Effector memory CD8-positive, alpha-beta T cell (primary cell): ENCODE results near the gene IL11RA.
A peak's percentile ranks its signal among the peaks of the same experiment; 100 is the strongest.

ENCODE experiments used
- ATAC-seq: fragments of 150-1000 bp; cut with Tn5 transposase; replicated peaks from 2 replicates; pipeline ENCODE4 v1.10.0; 2021; ENCODE audit warnings: mild to moderate bottlenecking, moderate library complexity
- DNase-seq, 3 experiments: peaks; one replicate each; pipeline ENCODE4 v3.0.0; 2021
- H3K27ac Mint-ChIP-seq, 2 donors: one replicate each; pipeline ENCODE4 v1.8.0; 2022; ENCODE audit warnings: mild to moderate bottlenecking in 2 of 2, mixed read lengths in 2 of 2, moderate library complexity in 2 of 2
- H3K27me3 Mint-ChIP-seq, 2 donors: one replicate each; pipeline ENCODE4 v1.8.0; 2022; ENCODE audit warnings: mixed read lengths in 2 of 2
- H3K36me3 Mint-ChIP-seq: one replicate; pipeline ENCODE4 v1.8.0; 2022; ENCODE audit warnings: mild to moderate bottlenecking, moderate library complexity, mixed read lengths; ENCODE audit not compliant: insufficient read depth
- H3K4me1 Mint-ChIP-seq, 2 donors: one replicate each; pipeline ENCODE4 v1.8.0; 2022; ENCODE audit warnings: low read depth in 2 of 2, mixed read lengths in 2 of 2
- H3K4me3 Mint-ChIP-seq, 2 donors: one replicate each; pipeline ENCODE4 v1.8.0; 2022; ENCODE audit warnings: mild to moderate bottlenecking in 2 of 2, mixed read lengths in 2 of 2, moderate library complexity in 2 of 2
- H3K9me3 Mint-ChIP-seq, 2 donors: one replicate each; pipeline ENCODE4 v1.8.0; 2022; ENCODE audit warnings: mixed read lengths in 2 of 2

IL11RA gene

DNA sequence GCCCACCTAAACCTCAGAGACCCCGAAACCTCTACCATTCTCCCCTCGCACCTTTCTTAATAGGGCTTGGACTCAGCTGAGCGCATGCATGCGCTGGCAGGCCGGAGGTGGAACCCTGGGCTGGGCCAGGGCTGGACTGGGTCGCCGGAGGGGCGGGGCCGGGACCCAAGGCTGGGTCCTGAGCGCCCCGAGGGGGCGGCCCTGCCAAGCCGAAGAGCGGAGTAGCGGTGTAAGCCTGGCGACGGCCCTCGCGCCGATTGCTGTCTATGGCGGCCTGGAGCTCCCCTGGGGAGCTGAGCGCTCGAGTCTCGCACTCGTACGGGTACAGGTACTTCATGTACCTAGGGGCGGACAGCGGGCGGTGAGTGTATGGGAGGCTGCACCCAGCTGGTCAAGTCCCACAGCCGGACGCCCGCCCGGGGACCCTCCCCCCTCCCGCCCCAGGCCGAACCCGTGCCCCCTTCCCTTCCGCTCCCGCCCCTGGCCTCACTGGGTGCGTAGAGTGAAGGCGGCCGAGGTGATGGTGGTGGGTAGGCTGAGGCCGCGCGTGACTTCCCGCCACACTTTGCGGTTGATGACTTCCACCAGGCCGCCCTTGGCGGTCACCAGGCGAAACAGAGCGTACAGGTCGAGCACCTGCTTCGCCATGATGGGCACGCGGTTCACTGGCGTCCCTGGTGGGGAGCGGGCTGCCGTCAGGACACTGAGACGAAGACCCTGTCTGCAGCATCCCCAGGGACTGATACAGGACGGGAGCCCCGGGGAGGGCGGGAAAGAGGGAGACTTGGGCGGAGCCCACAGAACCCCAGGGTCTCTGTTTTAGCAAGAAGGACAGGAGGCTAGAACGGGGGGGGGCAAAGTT lies 28.4 kb upstream of the IL11RA start:
- H3K27me3 Mint-ChIP-seq: peaks cover 56 to 74% of the 10 kb centered on the region in 2 donors
- H3K27ac Mint-ChIP-seq: no peak overlapping the region
- no peak overlapping the region for H3K4me3 Mint-ChIP-seq
- no peaks in the 10 kb centered on the region for H3K9me3 Mint-ChIP-seq
- H3K36me3 Mint-ChIP-seq: peaks cover 13% of the 10 kb centered on the region
- DNase-seq: no peak
- H3K4me1 Mint-ChIP-seq: peaks cover 28 to 30% of the 10 kb centered on the region in 2 donors
- ATAC-seq: no peak

DNA sequence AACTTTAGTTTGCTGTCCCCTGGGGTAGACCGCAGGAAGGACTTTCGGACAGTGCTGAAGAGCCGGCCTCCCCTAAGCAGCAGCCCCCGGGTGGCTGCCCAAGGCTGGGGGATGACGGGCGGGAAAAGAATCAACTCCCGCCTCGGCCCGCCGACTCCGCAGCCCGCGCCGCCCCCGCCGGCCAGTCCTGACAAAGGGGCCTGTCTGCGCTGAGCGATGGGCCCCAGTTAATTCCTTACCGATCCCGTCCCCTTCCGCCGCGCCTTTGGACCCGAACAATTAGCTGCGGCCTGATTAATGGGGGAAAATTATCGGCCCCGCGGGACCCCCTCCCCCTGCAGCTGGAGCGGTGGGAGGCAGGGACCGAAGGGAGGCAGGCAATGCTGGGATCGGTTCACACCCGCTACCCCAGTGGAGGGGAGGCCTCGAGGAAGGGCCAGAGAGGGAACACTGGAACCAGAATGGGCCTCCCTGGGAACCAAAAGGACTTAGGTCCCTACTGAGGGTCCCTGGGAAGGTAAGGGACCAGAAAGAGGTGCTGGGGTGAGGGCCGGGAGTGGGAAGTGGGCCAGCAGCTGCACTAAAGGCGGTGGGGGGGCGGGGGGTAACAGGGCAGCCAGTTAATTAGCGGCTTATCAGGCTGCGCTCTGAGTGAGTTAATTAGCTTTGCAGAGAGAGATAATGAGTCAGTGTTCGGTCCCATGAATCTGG lies 27.4 kb upstream of the IL11RA start:
- no peak overlapping the region for H3K27ac Mint-ChIP-seq
- peaks cover 28 to 29% of the 10 kb centered on the region in 2 donors for H3K4me1 Mint-ChIP-seq
- peaks cover 15% of the 10 kb centered on the region for H3K36me3 Mint-ChIP-seq
- H3K4me3 Mint-ChIP-seq: no peak overlapping the region
- DNase-seq (no peak), ATAC-seq (no peak)
- H3K27me3 Mint-ChIP-seq: peaks cover 65 to 84% of the 10 kb centered on the region in 2 donors
- H3K9me3 Mint-ChIP-seq: no peaks in the 10 kb centered on the region

DNA sequence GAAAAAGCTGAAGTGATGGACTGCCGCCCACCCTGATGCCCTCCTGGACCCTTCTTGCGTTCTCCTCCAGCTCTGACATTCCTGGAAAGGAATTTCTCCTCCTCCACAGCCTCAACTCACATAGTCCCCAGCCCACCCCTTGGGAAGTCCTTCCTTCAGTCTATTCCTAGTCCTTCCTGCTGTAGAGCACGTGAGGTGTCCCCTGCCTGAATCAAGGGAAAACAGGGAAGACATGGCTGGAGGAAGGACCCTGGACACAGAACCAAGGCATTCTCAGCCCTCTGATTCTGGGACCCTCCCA lies 26.8 kb upstream of the IL11RA start:
- Mint-ChIP-seq H3K4me3 (no peak overlapping the region), H3K36me3 (peaks cover 12% of the 10 kb centered on the region), H3K27me3 (peaks cover 70 to 89% of the 10 kb centered on the region in 2 donors), H3K27ac (no peak overlapping the region), H3K4me1 (peaks cover 24 to 26% of the 10 kb centered on the region in 2 donors), H3K9me3 (no peaks in the 10 kb centered on the region)
- DNase-seq (no peak), ATAC-seq (no peak)

DNA sequence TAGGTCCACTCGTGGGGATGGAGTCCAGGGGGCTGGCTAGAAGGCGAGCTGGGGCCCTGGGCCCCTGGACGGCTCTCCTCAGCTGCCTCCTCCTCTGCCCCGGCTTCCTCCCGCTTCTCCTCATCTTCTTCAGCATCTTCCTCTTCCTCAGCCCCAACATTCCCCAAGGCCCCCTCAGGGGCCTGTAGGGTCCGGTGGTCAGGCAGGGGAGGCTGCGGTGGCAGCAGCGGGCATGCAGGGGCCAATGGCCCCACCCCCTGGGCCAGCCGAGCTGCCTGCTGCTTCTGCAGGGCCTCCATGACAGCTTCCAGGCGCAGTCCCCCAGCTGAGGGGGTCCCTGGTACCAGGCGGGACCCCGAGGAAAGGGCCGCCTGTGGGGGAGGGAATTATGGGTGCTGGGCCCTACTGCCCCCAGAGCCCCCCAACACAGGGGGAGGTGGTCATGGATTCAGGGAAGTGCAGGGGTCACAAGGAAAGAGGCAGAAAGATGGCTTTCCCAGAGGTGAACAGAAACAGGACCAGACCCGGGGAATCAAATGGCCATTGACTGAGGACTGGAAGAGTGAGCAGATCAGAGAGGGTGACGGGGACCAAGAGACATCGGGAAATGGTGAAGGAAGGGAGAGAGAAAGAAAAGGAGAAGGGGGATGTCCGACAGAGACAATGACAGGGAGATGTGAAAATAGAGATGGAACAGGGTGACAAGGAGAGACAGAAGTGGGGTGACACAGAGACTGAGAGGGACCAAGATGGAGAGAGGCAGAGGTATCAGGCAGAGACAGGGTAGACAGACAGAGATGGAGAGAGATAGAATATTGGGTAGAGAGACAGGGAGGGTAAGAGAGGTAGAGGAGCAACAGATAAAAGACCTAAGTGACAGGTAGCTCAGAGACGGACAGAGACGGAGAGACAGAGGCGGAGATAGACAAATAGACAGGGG lies 24.0 kb upstream of the IL11RA start:
- peaks cover 62 to 78% of the 10 kb centered on the region in 2 donors for H3K27me3 Mint-ChIP-seq
- H3K36me3 Mint-ChIP-seq: peaks cover 8% of the 10 kb centered on the region
- DNase-seq (no peak), ATAC-seq (no peak)
- peaks cover 16 to 25% of the 10 kb centered on the region in 2 donors for H3K4me1 Mint-ChIP-seq
- H3K4me3 Mint-ChIP-seq: peak overlapping the region; percentile 68 to 78
- no peaks in the 10 kb centered on the region for H3K9me3 Mint-ChIP-seq
- peak overlapping the region in 1 of 2 donors; percentile 20 for H3K27ac Mint-ChIP-seq

DNA sequence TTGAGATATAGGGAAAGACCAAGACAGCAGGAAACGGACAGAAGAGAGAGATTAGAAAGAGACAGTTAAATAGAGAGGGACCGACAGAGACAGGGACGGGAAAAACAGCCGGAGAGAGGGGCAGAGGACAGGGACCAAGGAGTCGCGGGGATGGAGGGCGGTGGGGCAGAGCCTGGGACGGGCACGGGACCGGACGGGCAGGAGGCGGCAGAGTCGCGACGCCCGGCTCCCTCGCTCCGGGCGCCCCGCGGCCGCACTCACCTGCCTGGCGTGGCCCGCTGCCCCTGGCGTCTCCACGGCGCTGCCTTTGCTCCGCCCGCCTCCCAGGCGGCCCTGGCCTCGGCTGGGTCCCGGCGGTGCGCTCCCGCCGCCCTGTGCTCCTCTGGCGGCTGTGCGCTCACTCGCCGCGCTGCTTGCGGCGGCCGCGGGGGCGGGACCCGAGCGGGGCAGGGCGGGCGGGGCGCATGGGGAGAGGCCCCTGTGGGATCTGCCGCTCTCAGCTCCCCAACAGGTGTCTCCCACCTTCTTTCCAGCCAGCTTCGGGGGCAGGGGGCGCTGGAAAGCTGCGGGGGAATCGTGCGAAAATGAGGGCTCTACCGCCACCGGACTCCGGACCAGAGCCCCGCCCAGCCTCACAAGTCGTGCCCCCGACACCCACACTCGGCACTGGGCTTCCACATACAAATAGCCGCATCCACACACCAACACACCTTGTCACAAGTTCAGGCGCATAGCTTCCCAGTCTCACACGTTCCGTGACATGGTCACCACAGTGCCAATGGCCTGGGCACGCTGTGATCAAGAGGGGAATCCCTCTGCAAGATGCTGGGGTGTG lies 23.1 kb upstream of the IL11RA start, which contains the start of gene ARID3C:
Gene ARID3C, minus strand, starts transcription at position 411 of the 835 bp plus-strand sequence. CDS start 1,052 bp downstream, outside the sequence.
- DNase-seq (peak in 2 of 3 experiments; percentile 23 to 39), ATAC-seq (peak; percentile 87)
- Mint-ChIP-seq H3K9me3 (no peaks in the 10 kb centered on the region), H3K4me1 (peaks cover 18 to 20% of the 10 kb centered on the region in 2 donors), H3K27me3 (peaks cover 54 to 69% of the 10 kb centered on the region in 2 donors), H3K27ac (peak within 1 kb of the TSS; percentile 20 to 27), H3K36me3 (peaks cover 3% of the 10 kb centered on the region), H3K4me3 (peak within 1 kb of the TSS; percentile 76 to 88)

DNA sequence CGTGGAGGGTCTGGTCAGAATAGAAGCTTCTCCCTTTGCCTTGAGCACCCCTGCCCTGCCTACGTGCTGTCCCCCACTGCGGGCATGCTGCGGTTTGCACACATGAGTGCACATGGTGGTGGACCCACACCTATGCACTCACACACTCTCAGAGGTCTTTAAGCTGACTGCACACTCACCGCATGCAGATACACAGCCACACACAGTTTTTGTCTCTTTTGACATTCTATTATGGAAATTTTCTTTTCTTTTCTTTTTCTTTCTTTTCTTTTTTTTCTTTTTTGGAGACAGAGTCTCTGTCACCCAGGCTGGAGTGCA lies 22.5 kb upstream of the IL11RA start:
- ATAC-seq (no peak), DNase-seq (no peak)
- Mint-ChIP-seq H3K27me3 (peaks cover 52 to 64% of the 10 kb centered on the region in 2 donors), H3K4me3 (peak overlapping the region; percentile 76 to 88), H3K4me1 (peaks cover 18 to 20% of the 10 kb centered on the region in 2 donors), H3K36me3 (peaks cover 3% of the 10 kb centered on the region), H3K9me3 (no peaks in the 10 kb centered on the region), H3K27ac (peak overlapping the region; percentile 20 to 27)

DNA sequence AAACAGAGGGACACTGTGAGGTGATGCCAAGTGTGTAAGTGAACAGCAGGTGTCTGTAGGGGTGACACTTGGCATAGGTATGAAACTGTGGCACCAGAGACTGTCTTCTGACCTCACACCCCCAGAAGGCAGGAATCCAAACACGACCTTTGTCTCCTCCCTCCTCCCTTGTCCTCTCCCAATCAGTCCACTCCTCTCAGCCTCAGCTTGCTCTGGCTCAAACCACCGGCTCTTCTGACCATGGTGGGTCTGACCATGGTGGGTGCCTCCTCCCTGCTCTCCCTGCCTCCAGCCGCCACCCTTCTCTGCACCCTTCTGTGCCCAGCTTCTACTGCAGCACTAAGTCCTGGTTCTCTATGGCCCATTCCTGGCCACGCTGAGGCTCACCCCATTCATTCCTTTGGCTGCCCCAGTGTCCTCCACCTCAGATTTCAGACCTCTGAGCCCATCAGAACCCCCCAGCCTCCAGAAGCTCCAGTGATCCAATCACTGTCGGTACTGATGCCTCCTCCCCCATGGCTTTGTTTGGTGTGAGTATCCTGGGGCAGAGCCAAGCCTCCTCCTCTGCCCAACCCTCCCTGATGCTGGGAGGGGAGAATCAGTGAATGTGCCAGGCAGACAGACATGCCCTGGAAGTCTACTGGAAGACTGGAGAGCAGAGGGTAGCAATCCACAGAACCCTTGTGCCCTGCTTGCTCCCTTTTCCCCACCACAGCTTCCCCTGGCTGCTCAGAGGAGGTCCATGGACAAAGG lies 21.4 kb upstream of the IL11RA start:
- DNase-seq (no peak), ATAC-seq (no peak)
- H3K27me3 Mint-ChIP-seq: peaks cover 51 to 54% of the 10 kb centered on the region in 2 donors
- no peak overlapping the region for H3K27ac Mint-ChIP-seq
- peak overlapping the region; percentile 76 to 88 for H3K4me3 Mint-ChIP-seq
- H3K9me3 Mint-ChIP-seq: no peaks in the 10 kb centered on the region
- H3K36me3 Mint-ChIP-seq: peaks cover 9% of the 10 kb centered on the region
- peaks cover 22 to 23% of the 10 kb centered on the region in 2 donors for H3K4me1 Mint-ChIP-seq

DNA sequence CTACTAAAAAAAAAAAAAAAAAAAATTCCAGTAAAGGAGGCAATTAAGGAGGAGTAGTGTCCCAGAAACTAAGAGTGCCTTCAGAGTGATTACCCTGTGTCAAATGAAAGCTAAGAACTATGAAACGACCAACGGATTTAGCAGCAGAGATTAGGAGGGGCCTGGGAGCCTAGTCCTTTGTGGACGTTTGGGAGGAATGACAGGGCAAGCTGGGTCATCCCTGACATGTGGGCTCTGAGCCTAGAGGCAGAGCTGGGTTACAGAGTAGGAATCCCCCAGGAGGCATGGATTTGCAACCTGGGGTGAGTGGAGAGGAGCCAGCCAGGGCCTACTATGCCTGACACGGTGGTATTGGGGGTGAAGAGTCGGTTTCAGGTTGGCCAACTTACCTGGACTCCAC lies 18.8 kb upstream of the IL11RA start:
- Mint-ChIP-seq H3K4me1 (peaks cover 36 to 38% of the 10 kb centered on the region in 2 donors), H3K9me3 (no peaks in the 10 kb centered on the region), H3K27ac (no peak overlapping the region), H3K4me3 (no peak overlapping the region), H3K36me3 (peaks cover 13% of the 10 kb centered on the region), H3K27me3 (peaks cover 25 to 28% of the 10 kb centered on the region in 2 donors)
- ATAC-seq (no peak), DNase-seq (no peak)

DNA sequence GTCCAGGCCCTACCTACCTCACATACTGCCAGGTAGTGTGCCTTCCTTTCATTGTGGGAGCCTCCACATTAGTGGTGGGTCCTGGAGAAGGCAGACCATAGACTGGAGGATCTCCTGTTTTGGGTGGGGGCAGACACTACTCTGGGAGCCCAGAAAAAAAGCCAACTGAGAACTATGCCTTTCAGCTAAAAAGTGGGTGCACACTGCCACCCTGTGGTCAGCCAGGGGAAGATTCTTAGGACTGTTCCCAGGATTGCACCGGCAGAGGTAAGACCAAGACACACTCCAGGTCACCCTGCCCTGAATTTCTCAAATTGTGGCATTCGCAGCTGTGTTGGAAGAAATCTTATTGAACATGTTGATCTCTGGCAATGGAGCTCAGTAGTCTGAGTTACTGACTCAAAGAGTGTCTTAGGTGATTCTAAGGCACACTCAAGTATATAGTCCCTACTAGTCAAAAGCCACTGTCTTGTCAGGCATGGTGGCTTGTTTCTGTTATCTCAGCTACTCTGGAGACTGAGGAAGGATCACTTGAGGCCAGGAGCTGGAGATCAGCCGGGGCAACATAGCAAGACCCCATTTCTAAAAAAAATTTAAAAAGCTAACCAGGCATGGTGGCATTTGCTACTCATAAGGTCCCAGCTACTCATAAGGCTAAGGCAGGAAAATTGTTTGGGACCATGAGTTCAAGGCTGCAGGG lies 18.0 kb upstream of the IL11RA start:
- ATAC-seq (peak; percentile 23), DNase-seq (peak; percentile 67 to 74 (median 72))
- H3K27me3 Mint-ChIP-seq: peaks cover 19 to 20% of the 10 kb centered on the region in 2 donors
- peaks cover 14% of the 10 kb centered on the region for H3K36me3 Mint-ChIP-seq
- H3K4me1 Mint-ChIP-seq: peaks cover 33 to 41% of the 10 kb centered on the region in 2 donors
- H3K27ac Mint-ChIP-seq: peak overlapping the region in 1 of 2 donors; percentile 20
- no peaks in the 10 kb centered on the region for H3K9me3 Mint-ChIP-seq
- H3K4me3 Mint-ChIP-seq: no peak overlapping the region

DNA sequence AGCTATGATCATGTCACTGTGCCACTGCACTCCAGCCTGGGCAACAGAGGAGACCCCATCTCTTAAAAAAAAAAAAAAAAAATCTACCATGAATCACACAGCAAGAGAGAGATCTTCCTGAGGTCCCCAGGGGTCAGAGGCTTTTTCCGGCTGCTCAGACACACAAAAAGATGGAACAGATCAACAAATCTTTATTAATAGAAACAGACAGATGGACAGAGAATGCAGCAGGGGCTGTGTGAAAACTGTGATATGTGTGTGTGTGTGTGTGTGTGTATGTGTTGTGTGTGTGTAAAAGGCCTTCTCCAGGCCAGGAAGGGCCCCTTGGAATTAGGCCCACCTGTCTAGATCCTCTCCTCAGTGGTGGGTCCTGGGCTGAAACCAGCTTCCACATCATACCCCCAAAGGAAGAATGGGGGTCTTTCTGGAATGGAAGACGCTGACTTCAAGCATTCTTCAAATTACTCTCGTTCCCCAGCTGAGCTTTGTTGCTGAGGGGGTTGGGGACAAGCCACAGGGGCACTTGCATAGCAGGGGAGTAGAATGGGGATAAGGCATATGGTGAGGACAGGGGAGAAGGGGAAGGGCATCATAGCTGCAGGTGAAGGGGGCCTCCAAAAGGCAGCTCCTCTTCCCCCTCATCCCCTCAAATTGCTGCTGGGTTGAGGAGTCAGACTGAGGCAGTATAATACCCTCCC lies 17.3 kb upstream of the IL11RA start:
- ATAC-seq (no peak), DNase-seq (no peak)
- Mint-ChIP-seq H3K27ac (peak overlapping the region in 1 of 2 donors; percentile 38), H3K4me1 (peaks cover 26 to 37% of the 10 kb centered on the region in 2 donors), H3K27me3 (peaks cover 12 to 13% of the 10 kb centered on the region in 2 donors), H3K36me3 (peaks cover 11% of the 10 kb centered on the region), H3K4me3 (peak overlapping the region in 1 of 2 donors; percentile 51), H3K9me3 (no peaks in the 10 kb centered on the region)

DNA sequence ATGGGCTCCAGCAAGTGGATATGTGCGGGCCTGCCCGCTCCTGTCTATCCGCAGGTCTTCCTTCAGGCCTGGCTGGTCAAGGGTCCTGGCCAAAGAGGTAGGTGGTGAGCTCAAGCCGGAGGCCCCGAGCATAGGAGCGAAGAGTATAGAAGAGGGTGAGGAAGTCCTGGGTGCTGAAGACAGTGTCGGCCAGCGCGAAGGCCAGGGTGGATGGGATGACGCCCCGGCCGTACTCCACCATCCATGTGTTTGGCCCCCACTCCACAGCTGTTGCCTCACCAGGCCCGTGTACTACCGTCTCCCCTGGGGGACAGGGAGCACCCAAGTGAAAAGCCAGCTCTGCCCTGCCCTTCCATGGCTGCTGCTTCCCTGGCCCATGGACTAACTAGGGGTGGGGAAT lies 16.4 kb upstream of the IL11RA start:
- Mint-ChIP-seq H3K4me3 (peak overlapping the region; percentile 89 to 91), H3K27me3 (peaks cover 3 to 5% of the 10 kb centered on the region in 2 donors), H3K27ac (peak overlapping the region in 1 of 2 donors; percentile 38), H3K4me1 (peaks cover 26 to 30% of the 10 kb centered on the region in 2 donors), H3K9me3 (no peaks in the 10 kb centered on the region), H3K36me3 (peaks cover 11% of the 10 kb centered on the region)
- DNase-seq (no peak), ATAC-seq (no peak)
